ENCODE results near the gene SGCA.

The SGCA gene

GRCh38 chr17:50182783-50183420 is 17.1 kb downstream of the SGCA start:
- DNase-seq (ENCODE audit: low read depth): no peak

GRCh38 chr17:50183421-50183994 is 17.7 kb downstream of the SGCA start:
- DNase-seq (ENCODE audit: low read depth): no peak

GRCh38 chr17:50184064-50184463 is 18.3 kb downstream of the SGCA start:
- DNase-seq (ENCODE audit: low read depth): peak; percentile 58

GRCh38 chr17:50184611-50185398 is 19.0 kb downstream of the SGCA start:
- peak; percentile 82 for DNase-seq (ENCODE audit: low read depth)

GRCh38 chr17:50185631-50186471 is 20.0 kb downstream of the SGCA start:
- no peak for DNase-seq (ENCODE audit: low read depth)

GRCh38 chr17:50186661-50187393 is 21.0 kb downstream of the SGCA start:
- no peak for DNase-seq (ENCODE audit: low read depth)

GRCh38 chr17:50187394-50187725 is 21.6 kb downstream of the SGCA start:
- DNase-seq (ENCODE audit: low read depth): no peak

- DNase-seq (ENCODE audit: low read depth): no peak
Measured at GRCh38 chr17:50187751-50188530, 22.1 kb downstream of the SGCA start.

GRCh38 chr17:50188531-50188920 is 22.7 kb downstream of the SGCA start:
- DNase-seq (ENCODE audit: low read depth): no peak

GRCh38 chr17:50188921-50189549 is 23.2 kb downstream of the SGCA start:
- DNase-seq (ENCODE audit: low read depth): no peak

- no peak for DNase-seq (ENCODE audit: low read depth)
Measured at GRCh38 chr17:50189550-50190292, 23.9 kb downstream of the SGCA start.

- no peak for DNase-seq (ENCODE audit: low read depth)
Measured at GRCh38 chr17:50190293-50190602, 24.4 kb downstream of the SGCA start.

GRCh38 chr17:50190603-50191358 is 25.0 kb downstream of the SGCA start:
- DNase-seq (ENCODE audit: low read depth): no peak

- no peak for DNase-seq (ENCODE audit: low read depth)
Measured at GRCh38 chr17:50191359-50192143, 25.7 kb downstream of the SGCA start.

- DNase-seq (ENCODE audit: low read depth): no peak
Measured at GRCh38 chr17:50192144-50192617, 26.4 kb downstream of the SGCA start.

- no peak for DNase-seq (ENCODE audit: low read depth)
Measured at GRCh38 chr17:50192618-50193291, 26.9 kb downstream of the SGCA start.

- DNase-seq (ENCODE audit: low read depth): no peak
Measured at GRCh38 chr17:50194140-50194933, 28.5 kb downstream of the SGCA start.
